GM19463 (cell line): ENCODE results near the gene TATDN2.
A peak's percentile ranks its signal among the peaks of the same experiment; 100 is the strongest.
"Not testable (repeated sequence)": the region's sequence is repeated elsewhere in the genome, so short reads cannot be mapped to it uniquely, and the experiment has no call there.

ENCODE experiments used
- ATAC-seq: cut with Tn5 transposase; IDR thresholded peaks from one replicate; pipeline ENCODE4 v1.9.1; 2021; ENCODE audit warnings: mild to moderate bottlenecking, moderate library complexity; ENCODE audit not compliant: unreplicated experiment

The TATDN2 gene

GRCh38 chr3:10289787-10290355 lies 41.6 kb downstream of the TATDN2 start:
- no peak for ATAC-seq

GRCh38 chr3:10290481-10291176 lies 42.4 kb downstream of the TATDN2 start:
- no peak for ATAC-seq

- ATAC-seq: no peak
Measured at GRCh38 chr3:10291641-10292040, 43.4 kb downstream of the TATDN2 start.

- peak; percentile 88 for ATAC-seq
Measured at GRCh38 chr3:10292505-10293419, 44.5 kb downstream of the TATDN2 start, which contains the start of gene GHRL. Gene GHRL, minus strand, starts transcription at chr3:10292947. Its CDS starts 2,767 bp downstream, at chr3:10290180.

GRCh38 chr3:10294030-10294586 lies 45.8 kb downstream of the TATDN2 start:
- no peak for ATAC-seq

- not testable (repeated sequence) for ATAC-seq
Measured at GRCh38 chr3:10298064-10298463, 49.8 kb downstream of the TATDN2 start.

GRCh38 chr3:10299175-10299574 lies 50.9 kb downstream of the TATDN2 start:
- ATAC-seq: no peak

GRCh38 chr3:10299679-10300078 lies 51.4 kb downstream of the TATDN2 start:
- peak; percentile 89 for ATAC-seq

- no peak for ATAC-seq
Measured at GRCh38 chr3:10300087-10300486, 51.8 kb downstream of the TATDN2 start.

- ATAC-seq: no peak
Measured at GRCh38 chr3:10303105-10303504, 54.8 kb downstream of the TATDN2 start.

- ATAC-seq: no peak
Measured at GRCh38 chr3:10303785-10304184, 55.5 kb downstream of the TATDN2 start.

- no peak for ATAC-seq
Measured at GRCh38 chr3:10304905-10305304, 56.6 kb downstream of the TATDN2 start.

GRCh38 chr3:10305331-10305902 lies 57.2 kb downstream of the TATDN2 start:
- ATAC-seq: no peak

- no peak for ATAC-seq
Measured at GRCh38 chr3:10306156-10306555, 57.9 kb downstream of the TATDN2 start.

- ATAC-seq: no peak
Measured at GRCh38 chr3:10308678-10309077, 60.4 kb downstream of the TATDN2 start.

GRCh38 chr3:10309736-10310135 lies 61.5 kb downstream of the TATDN2 start:
- ATAC-seq: no peak

- ATAC-seq: no peak
Measured at GRCh38 chr3:10310578-10310977, 62.3 kb downstream of the TATDN2 start.

GRCh38 chr3:10311710-10312109 lies 63.5 kb downstream of the TATDN2 start:
- ATAC-seq: no peak

GRCh38 chr3:10312391-10312790 lies 64.1 kb downstream of the TATDN2 start:
- ATAC-seq: no peak

- ATAC-seq: no peak
Measured at GRCh38 chr3:10312861-10313260, 64.6 kb downstream of the TATDN2 start.

GRCh38 chr3:10315101-10315500 lies 66.8 kb downstream of the TATDN2 start:
- ATAC-seq: no peak
